D721Med (cell line): ENCODE measurements around the gene TBC1D32.
"Not testable (repeated sequence)": the region's sequence is repeated elsewhere in the genome, so short reads cannot be mapped to it uniquely, and the experiment has no call there.

Experiments
- DNase-seq: peaks from one replicate; pipeline ENCODE4 v3.0.0; 2011; ENCODE audit warnings: low spot score; ENCODE audit not compliant: insufficient read length
- FAIRE-seq: peaks from 2 replicates; lab custom pipeline; 2011; peaks lifted over from hg19 to GRCh38; lab: Jason Lieb, UNC
- CTCF ChIP-seq: IDR thresholded peaks from 2 replicates; pipeline ENCODE4 v1.5.1; 2012; ENCODE audit warnings: mild to moderate bottlenecking, control low read depth; ENCODE audit not compliant: insufficient read depth; ENCODE audit errors: missing control alignments

The TBC1D32 gene

GRCh38 chr6:121188356-121188755 lies 145.9 kb downstream of the TBC1D32 start:
- DNase-seq (no peak), FAIRE-seq (no peak)
- TF ChIP-seq CTCF = no peak

- TF ChIP-seq CTCF = no peak
- DNase-seq = no peak
- no peak for FAIRE-seq
These were observed 146.5 kb downstream of the TBC1D32 start for GRCh38 chr6:121187833-121188200.

DNA sequence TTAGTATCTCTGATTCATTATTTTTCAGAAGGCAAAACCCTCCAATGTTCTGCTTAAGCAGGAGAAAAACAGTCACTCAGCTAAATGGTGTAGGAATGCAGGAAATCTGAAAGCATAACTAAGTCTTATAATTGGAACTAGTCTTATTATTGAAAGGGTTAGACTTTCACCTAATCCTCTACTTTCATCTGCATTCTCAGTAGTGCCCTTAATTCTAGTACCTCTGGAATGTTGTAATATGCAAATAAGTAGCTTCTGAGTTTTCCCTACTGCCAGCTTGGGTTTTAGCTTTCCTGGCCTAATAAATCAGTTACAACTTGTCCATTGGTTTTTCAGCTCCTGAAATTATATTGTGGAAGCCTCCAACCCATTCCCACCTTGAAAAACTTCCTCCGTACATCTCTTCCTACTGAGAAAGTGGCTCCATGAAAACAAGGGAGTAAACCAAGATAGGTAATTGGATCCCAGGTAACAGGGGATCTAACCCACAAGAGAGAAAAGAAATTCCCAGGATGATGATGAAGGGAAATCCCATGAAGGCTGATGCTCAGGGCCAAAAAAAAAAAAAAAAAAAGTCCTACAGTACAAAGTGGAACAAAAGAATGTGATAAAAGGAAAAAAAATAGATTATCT lies 147.0 kb downstream of the TBC1D32 start:
- no peak for FAIRE-seq

DNA sequence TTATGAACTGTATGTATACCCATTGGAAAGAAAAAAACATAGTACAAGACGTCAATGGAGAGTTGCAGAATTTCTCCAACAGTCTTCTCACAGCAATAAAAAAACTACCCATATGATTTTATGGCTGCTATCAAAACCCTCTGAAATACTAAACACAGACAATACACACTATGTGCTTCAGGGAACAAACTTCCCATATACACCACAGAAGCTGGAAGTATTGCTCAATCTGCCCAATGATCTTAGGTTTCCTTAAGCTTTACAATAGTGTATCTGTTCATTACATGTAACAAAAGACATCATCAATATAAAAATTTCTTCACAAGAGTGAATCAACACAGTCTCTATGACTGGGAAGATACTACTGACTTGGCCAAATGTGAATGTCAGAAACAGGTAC lies 150.5 kb downstream of the TBC1D32 start:
- DNase-seq (no peak), FAIRE-seq (no peak)
- no peak for TF ChIP-seq CTCF

More for the DNA sequence above, 147.0 kb downstream of the TBC1D32 start:
- TF ChIP-seq CTCF = no peak
- DNase-seq = no peak

DNA sequence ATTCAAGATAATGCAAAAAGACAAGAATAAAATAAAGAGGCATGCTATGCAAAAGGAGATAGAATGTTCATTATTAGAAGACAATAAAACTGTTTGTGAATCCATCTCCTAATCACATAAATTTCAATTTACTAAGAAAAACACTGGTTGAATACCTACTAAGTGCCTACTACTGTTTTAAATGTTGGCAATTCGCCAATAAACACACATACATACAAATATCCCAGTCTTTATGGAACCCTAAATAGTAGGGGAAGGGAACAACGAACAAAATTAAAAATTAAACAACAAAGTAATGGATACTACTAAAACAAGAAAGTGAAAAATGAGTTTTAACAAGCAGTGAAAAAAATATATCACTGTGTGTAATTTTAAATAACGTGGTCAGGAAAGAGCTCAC lies 158.5 kb downstream of the TBC1D32 start:
- DNase-seq (no peak), FAIRE-seq (peak; percentile 38)
- no peak for TF ChIP-seq CTCF

- not testable (repeated sequence) for DNase-seq, FAIRE-seq
These were observed 161.8 kb downstream of the TBC1D32 start for GRCh38 chr6:121172451-121172850.

DNA sequence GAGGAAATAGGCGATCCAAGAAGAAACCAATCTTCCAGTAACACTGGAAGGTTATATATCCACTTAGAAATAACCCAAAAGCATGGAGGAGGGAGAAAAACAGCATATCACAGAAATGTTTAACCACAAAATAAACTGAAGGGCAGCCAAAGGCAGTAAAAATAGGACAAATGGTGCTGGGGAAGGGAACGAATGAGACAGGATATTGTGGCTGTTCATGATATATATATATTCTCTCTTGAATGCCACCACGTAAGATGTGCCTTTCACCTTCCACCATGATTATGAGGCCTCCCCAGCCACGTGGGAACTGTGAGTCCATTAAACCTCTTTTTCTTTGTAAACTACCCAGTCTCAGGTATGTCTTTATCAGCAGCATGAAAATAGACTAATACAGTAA lies 162.4 kb downstream of the TBC1D32 start:
- FAIRE-seq (no peak), DNase-seq (no peak)
- no peak for TF ChIP-seq CTCF

- TF ChIP-seq CTCF = no peak
- DNase-seq (no peak), FAIRE-seq (no peak)
These were observed 172.4 kb downstream of the TBC1D32 start for GRCh38 chr6:121161886-121162285.
